Measurements from ENCODE around the gene FSIP1. TPM values are rescaled to one million over a fixed set of nuclear protein-coding genes. Genes with fewer than 3 reads are reported as not detected.
A peak's percentile ranks its signal among the peaks of the same experiment; 100 is the strongest.

Gene FSIP1
- total RNA-seq, 1 donor = 3.6 TPM

- Histone ChIP-seq H2AFZ (ENCODE audit: low read length) (no peak overlapping the region), H3K9me3 (ENCODE audit: low read depth, low read length) (no peaks in the 10 kb centered on the region), H3K4me3 (ENCODE audit: insufficient read depth, low read length) (no peak overlapping the region), H4K20me1 (ENCODE audit: insufficient read depth, low read length) (no peaks in the 10 kb centered on the region), H3K79me2 (ENCODE audit: insufficient read depth, low read length) (no peaks in the 10 kb centered on the region), H3K4me1 (ENCODE audit: insufficient read depth, low read length) (peaks cover 15% of the 10 kb centered on the region), H3K4me2 (ENCODE audit: insufficient read depth, low read length) (peak overlapping the region; percentile 58), H3K27ac (ENCODE audit: low read depth, low read length) (peak overlapping the region; percentile 53), H3K36me3 (ENCODE audit: insufficient read depth, low read length) (no peaks in the 10 kb centered on the region), H3K27me3 (ENCODE audit: insufficient read depth, low read length) (no peaks in the 10 kb centered on the region)
- DNase-seq (ENCODE audit: insufficient read length, low spot score, missing footprints) = peak; percentile 66
- no peak for TF ChIP-seq CTCF (IDR thresholded peaks at IDR 0.05; ENCODE audit: extremely low read depth, low read depth, low read length)
Measured at GRCh38 chr15:39642011-39642640, 140.5 kb downstream of the FSIP1 start.

- H3K4me2 ChIP-seq (ENCODE audit: insufficient read depth, low read length) = peak overlapping the region; percentile 58
- no peaks in the 10 kb centered on the region for H3K9me3 ChIP-seq (ENCODE audit: low read depth, low read length)
- TF ChIP-seq CTCF (IDR thresholded peaks at IDR 0.05; ENCODE audit: extremely low read depth, low read depth, low read length) = no peak
- no peaks in the 10 kb centered on the region for H4K20me1 ChIP-seq (ENCODE audit: insufficient read depth, low read length)
- DNase-seq (ENCODE audit: insufficient read length, low spot score, missing footprints) = no peak
- H2AFZ ChIP-seq (ENCODE audit: low read length) = no peak overlapping the region
- H3K27me3 ChIP-seq (ENCODE audit: insufficient read depth, low read length) = no peaks in the 10 kb centered on the region
- no peak overlapping the region for H3K4me3 ChIP-seq (ENCODE audit: insufficient read depth, low read length)
- no peaks in the 10 kb centered on the region for H3K79me2 ChIP-seq (ENCODE audit: insufficient read depth, low read length)
- peaks cover 15% of the 10 kb centered on the region for H3K4me1 ChIP-seq (ENCODE audit: insufficient read depth, low read length)
- H3K36me3 ChIP-seq (ENCODE audit: insufficient read depth, low read length) = no peaks in the 10 kb centered on the region
- H3K27ac ChIP-seq (ENCODE audit: low read depth, low read length) = no peak overlapping the region
Measured at GRCh38 chr15:39641191-39641889, 141.3 kb downstream of the FSIP1 start.

- DNase-seq (ENCODE audit: insufficient read length, low spot score, missing footprints) = no peak
- Histone ChIP-seq H3K27ac (ENCODE audit: low read depth, low read length) (no peak overlapping the region), H4K20me1 (ENCODE audit: insufficient read depth, low read length) (no peaks in the 10 kb centered on the region), H3K36me3 (ENCODE audit: insufficient read depth, low read length) (no peaks in the 10 kb centered on the region), H3K79me2 (ENCODE audit: insufficient read depth, low read length) (no peaks in the 10 kb centered on the region), H3K4me1 (ENCODE audit: insufficient read depth, low read length) (peaks cover 15% of the 10 kb centered on the region), H3K4me3 (ENCODE audit: insufficient read depth, low read length) (no peak overlapping the region), H3K4me2 (ENCODE audit: insufficient read depth, low read length) (no peak overlapping the region), H3K27me3 (ENCODE audit: insufficient read depth, low read length) (no peaks in the 10 kb centered on the region), H2AFZ (ENCODE audit: low read length) (no peak overlapping the region), H3K9me3 (ENCODE audit: low read depth, low read length) (no peaks in the 10 kb centered on the region)
- no peak for TF ChIP-seq CTCF (IDR thresholded peaks at IDR 0.05; ENCODE audit: extremely low read depth, low read depth, low read length)
Measured at GRCh38 chr15:39640665-39641064, 142.0 kb downstream of the FSIP1 start.

- H4K20me1 ChIP-seq (ENCODE audit: insufficient read depth, low read length) = no peaks in the 10 kb centered on the region
- no peak for DNase-seq (ENCODE audit: insufficient read length, low spot score, missing footprints)
- no peaks in the 10 kb centered on the region for H3K79me2 ChIP-seq (ENCODE audit: insufficient read depth, low read length)
- no peaks in the 10 kb centered on the region for H3K9me3 ChIP-seq (ENCODE audit: low read depth, low read length)
- no peak overlapping the region for H3K27ac ChIP-seq (ENCODE audit: low read depth, low read length)
- no peak overlapping the region for H3K4me3 ChIP-seq (ENCODE audit: insufficient read depth, low read length)
- peaks cover 15% of the 10 kb centered on the region for H3K4me1 ChIP-seq (ENCODE audit: insufficient read depth, low read length)
- no peaks in the 10 kb centered on the region for H3K27me3 ChIP-seq (ENCODE audit: insufficient read depth, low read length)
- no peak for TF ChIP-seq CTCF (IDR thresholded peaks at IDR 0.05; ENCODE audit: extremely low read depth, low read depth, low read length)
- H2AFZ ChIP-seq (ENCODE audit: low read length) = peak overlapping the region; percentile 27
- H3K4me2 ChIP-seq (ENCODE audit: insufficient read depth, low read length) = no peak overlapping the region
- H3K36me3 ChIP-seq (ENCODE audit: insufficient read depth, low read length) = no peaks in the 10 kb centered on the region
Measured at GRCh38 chr15:39639037-39639436, 143.6 kb downstream of the FSIP1 start.

Data from osteoblast (primary cell).